NCI-H2196 (cell line): ENCODE measurements around the gene TBPL1.
A peak's percentile ranks its signal among the peaks of the same experiment; 100 is the strongest.
"Not testable (repeated sequence)": the region's sequence is repeated elsewhere in the genome, so short reads cannot be mapped to it uniquely, and the experiment has no call there.

ENCODE experiments used
- DNase-seq: peaks from one replicate; lab custom pipeline; 2025; ENCODE audit not compliant: unreplicated experiment; lab: John Stamatoyannopoulos, UW

TBPL1 gene

GRCh38 chr6:133952815-133953633, at the start of gene TBPL1:
TBPL1 (plus strand) TSS chr6:133953224; CDS start chr6:133980126, 26,902 bp downstream.
- peak; percentile 95 for DNase-seq

DNA sequence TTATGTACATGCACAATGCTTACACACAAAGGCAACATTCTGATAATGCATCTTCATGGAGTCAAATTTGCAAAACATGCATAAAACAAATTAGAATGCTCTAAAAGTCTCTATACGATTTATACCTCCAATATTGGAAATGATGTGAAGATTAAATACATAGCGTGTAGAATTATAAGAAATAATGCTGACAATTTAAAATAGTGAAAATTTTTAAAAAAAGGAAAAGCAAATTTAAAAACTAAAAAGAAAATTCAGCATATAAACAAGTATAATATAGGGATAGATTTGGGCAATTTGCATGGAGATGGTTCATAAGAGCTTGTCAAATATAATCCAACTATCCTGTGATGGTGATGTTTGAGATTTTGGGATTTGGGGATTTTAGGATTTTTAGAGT, 49.2 kb upstream of the TBPL1 start:
- no peak for DNase-seq

DNA sequence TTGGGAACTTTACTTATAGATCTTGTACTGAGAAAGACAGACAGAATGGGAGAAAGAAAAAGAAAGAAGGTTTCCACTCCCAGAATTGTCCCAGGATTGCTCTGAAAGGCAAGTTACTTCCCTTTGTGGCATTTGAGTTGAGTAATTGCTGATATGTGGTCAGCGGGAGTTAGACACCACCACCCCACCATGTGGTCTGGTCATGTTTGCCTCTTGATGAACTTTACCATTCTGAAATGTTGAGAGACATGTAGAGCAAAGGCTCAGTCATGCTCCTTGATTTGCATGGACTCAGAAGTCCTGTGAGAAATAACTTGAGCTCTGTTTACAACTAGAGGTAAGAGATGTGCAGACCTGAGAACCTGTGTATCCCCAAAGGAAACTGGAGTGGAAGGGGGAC, 47.0 kb upstream of the TBPL1 start:
- DNase-seq = no peak

- peak; percentile 90 for DNase-seq
These were observed 36.3 kb upstream of the TBPL1 start for GRCh38 chr6:133916650-133917151.

DNA sequence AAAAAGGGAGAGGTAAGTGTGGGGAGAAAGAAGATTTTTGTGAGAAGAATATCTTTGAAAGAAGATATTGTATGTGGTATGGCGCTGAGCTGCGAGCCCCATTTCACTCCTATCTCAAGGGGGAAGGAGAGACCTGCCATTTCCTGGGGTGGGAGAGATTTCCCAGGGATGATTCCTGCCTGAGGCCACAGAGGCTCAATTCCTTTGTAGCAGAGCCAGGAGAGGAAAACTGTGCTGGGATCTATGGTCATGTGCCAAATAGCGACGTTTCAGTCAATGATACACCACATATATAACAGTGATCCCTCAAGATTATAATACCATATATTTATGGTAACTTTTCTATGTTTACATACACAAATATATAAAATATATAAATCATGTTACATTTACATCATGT, 35.2 kb upstream of the TBPL1 start:
- no peak for DNase-seq

- DNase-seq = no peak
These were observed 34.7 kb upstream of the TBPL1 start for GRCh38 chr6:133918208-133918930.

DNA sequence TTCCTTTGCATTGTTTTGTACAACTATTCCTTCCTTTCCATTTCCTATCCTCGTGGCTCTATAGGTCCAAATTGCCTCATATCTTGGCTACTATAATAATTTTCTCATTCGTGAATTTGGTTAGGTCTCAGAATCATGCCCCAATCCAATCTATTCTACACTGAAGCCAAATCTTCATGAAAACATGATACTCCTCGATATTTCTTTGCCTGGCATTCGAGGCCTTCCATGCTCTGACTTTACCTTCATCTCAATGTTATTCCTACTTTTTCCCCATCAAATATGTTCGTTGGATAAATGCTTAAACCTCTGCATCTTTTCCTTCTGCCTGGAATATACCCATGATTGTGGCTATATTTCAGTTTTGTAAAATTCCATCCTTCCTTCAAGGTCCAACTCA, 33.7 kb upstream of the TBPL1 start:
- DNase-seq = no peak

DNA sequence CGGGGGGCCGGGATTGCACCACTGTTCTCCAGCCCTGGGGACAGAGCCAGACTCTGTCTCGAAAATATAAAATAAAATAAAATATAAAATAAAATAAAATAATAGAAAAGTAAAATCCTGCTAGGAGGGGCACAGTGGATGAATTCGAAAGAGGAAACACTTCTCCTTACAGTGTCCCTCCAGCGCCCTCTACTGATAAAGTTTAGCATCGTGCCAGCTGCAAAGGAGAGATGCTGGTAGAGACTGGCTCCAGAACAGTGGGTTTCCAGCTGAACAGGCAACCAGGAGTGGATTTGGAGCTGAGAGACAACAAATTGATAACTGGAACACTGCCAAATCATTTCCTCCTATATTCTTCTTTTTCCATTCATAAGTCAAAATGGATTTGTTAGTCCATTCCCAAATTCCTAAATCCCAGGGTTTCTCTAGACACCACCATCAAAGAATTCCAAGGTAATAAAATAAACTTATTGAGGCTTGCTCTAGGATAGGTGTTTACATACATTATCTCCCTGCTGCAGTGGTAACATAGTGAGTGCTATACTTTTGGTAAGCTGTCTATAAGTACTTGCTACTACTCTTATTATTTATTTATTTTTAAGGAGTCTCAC, 31.7 kb upstream of the TBPL1 start:
- peak; percentile 89 for DNase-seq

DNA sequence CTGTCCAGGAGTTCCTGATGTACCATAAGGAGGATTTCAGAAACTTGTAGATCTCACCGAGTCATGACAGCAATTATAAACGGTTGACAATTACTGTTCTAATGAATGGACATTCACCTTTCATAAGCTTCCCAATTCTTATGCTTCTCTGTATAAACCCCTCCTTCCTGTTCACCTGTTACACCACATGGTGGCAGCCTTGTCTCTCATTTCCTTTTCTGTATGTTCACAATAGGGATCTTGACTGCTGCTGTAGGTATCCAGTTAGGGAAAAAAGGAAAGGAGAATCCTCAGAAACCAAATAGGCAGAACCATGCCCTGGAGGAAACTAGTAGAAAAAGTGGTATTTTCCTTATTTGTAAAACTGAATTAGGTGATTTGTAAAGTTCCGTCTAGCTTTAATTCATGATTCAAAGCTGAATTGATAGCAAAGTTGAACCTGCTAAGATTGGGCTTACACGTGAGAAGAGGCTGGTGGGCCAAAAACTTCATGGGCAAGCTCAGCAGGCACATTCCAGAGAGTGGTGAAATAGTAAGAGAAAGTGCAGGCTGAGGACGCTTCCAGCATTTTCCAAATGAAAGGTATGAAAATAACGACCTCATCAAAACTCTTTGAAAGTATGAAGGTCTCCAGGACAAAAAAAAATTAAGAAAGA, 29.0 kb upstream of the TBPL1 start:
- peak; percentile 67 for DNase-seq

GRCh38 chr6:133931221-133931620, 21.8 kb upstream of the TBPL1 start:
- not testable (repeated sequence) for DNase-seq

- DNase-seq = not testable (repeated sequence)
These were observed 16.7 kb upstream of the TBPL1 start for GRCh38 chr6:133936352-133936751.

GRCh38 chr6:133937909-133938308, 15.1 kb upstream of the TBPL1 start:
- no peak for DNase-seq

DNA sequence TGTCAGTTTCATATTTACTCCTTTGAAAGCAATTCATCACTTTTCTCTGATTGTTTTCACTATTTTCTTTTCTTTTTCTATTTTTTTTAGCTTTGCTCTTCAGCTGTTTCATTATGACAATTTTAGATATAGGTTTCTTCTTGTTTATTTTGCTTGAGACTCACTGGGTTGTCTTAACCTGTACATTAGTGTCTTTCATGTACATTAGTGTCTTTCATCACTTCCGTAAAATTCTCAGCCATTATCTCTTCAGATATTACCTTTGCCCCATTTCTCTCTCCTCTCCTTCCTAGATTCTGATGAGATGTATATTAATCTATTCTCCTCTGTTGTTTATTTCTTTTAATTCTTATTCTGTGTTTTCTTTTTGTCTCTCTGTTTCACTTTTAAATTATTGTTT, 14.5 kb upstream of the TBPL1 start:
- no peak for DNase-seq

GRCh38 chr6:133939778-133940667, 13.0 kb upstream of the TBPL1 start:
- DNase-seq = no peak

DNA sequence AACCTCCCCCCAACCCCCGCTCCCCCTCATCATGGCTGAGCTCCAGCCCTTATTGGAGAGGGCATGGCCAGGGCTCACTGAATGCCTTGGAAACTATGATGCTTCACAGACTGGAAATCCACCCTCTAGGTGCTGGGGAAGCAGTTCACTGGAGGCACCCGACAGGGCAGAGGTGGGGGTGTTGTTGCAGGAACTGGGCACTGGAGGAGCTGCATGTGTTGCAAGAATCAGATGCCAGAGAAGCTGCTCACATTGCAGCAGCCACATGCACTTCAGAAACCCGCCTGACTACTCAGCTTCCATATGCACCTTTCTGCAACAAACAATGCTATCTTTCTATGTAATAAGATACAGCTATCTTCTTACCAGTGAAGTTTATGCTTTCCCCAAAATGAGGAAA, 7.9 kb upstream of the TBPL1 start:
- DNase-seq = peak; percentile 39

DNA sequence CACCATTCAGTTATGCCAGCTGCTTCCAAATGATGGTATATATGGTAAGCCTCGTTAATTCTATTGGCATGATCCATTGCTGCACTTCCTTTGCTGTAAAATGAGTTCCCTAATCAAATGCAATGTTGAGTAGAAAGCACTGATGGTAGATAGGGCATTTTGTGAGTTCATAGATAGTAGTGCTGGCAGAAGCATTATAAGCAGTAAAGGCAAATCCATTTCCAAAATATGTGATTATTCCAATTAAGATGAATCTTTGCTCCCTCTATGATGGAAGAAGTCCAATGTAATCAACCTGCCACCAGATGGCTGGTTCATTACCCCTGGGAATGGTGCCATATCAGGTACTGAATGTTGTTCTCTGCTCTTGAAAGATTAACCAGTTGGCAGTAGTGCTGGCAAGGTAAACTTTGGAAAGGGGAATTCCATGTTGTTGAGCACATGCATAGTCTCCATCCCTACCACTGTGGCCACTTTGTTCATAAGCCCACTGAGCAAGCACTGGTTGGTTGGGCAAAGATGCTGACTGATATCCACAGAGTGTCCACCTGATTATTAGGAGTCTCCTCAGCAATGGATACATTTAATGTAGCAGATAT, 5.6 kb upstream of the TBPL1 start:
- DNase-seq = peak; percentile 89

DNA sequence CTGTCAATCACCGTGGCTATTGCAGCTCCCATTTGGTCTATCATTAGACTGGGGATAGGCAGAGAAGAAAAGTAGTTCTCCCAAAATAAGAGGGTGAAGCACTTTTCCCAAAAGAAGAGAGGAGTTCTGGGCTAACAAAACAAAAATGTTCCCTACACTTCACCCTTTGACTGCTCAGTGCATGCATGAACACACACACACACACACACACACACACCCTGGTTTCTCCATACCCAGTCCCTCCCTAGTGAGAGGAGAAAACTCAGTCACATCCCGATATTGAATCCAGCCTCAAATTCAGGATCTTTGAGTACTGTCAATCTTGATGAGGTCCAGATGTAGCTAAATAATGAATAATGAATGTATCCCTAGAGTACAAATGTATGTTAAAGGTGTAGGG, 4.6 kb upstream of the TBPL1 start:
- no peak for DNase-seq

- DNase-seq = no peak
These were observed 1.8 kb upstream of the TBPL1 start for GRCh38 chr6:133951227-133951626.

GRCh38 chr6:133951881-133952814, 876 bp upstream of the TBPL1 start:
- peak; percentile 20 for DNase-seq
